GM23248 (cell line): ENCODE results near the gene CNOT9. TPM values are rescaled to one million over a fixed set of nuclear protein-coding genes. Genes with fewer than 3 reads are reported as not detected.
"Not testable (repeated sequence)": the region's sequence is repeated elsewhere in the genome, so short reads cannot be mapped to it uniquely, and the experiment has no call there.

Experiments
- DNase-seq: peaks from one replicate; pipeline ENCODE4 v3.0.0-alpha.2; 2015
- H2AFZ ChIP-seq: fragments of 200-600 bp; sonication (generic); 2 replicates; pipeline ENCODE4 v1.6.1; 2016; ENCODE audit warnings: antibody characterized with exemption
- H3F3A ChIP-seq: fragments of 200-600 bp; sonication (generic); 2 replicates; pipeline ENCODE4 v1.6.1; 2016; ENCODE audit warnings: mild to moderate bottlenecking, antibody characterized with exemption, mixed run types; ENCODE audit not compliant: insufficient read depth
- H3K27ac ChIP-seq: fragments of 200-600 bp; sonication (generic); 2 replicates; pipeline ENCODE4 v1.5.1; 2016; ENCODE audit warnings: mild to moderate bottlenecking
- H3K27me3 ChIP-seq: fragments of 200-600 bp; sonication (generic); replicated peaks from 2 replicates; pipeline ENCODE4 v1.6.1; 2016; ENCODE audit warnings: mild to moderate bottlenecking; ENCODE audit not compliant: insufficient read depth
- H3K36me3 ChIP-seq: fragments of 200-600 bp; sonication (generic); 2 replicates; pipeline ENCODE4 v1.6.1; 2016; ENCODE audit warnings: low read depth, mild to moderate bottlenecking
- H3K4me1 ChIP-seq: fragments of 200-600 bp; sonication (generic); 2 replicates; pipeline ENCODE4 v1.6.1; 2016; ENCODE audit warnings: mild to moderate bottlenecking; ENCODE audit not compliant: insufficient read depth
- H3K4me2 ChIP-seq: fragments of 200-600 bp; sonication (generic); one replicate; pipeline ENCODE4 v1.6.1; 2016; ENCODE audit warnings: mild to moderate bottlenecking; ENCODE audit not compliant: unreplicated experiment
- H3K4me3 ChIP-seq: fragments of 200-600 bp; sonication (generic); 2 replicates; pipeline ENCODE4 v1.5.1; 2016; ENCODE audit warnings: mild to moderate bottlenecking
- H3K79me2 ChIP-seq: fragments of 200-600 bp; sonication (generic); 2 replicates; pipeline ENCODE4 v1.6.1; 2016; ENCODE audit warnings: mild to moderate bottlenecking; ENCODE audit not compliant: insufficient read depth
- H3K9ac ChIP-seq: fragments of 200-600 bp; sonication (generic); 2 replicates; pipeline ENCODE4 v1.6.1; 2016; ENCODE audit warnings: mild to moderate bottlenecking
- H3K9me2 ChIP-seq: fragments of 200-600 bp; sonication (generic); 2 replicates; pipeline ENCODE4 v1.6.1; 2016; ENCODE audit warnings: mixed run types, mild to moderate bottlenecking, moderate library complexity; ENCODE audit not compliant: insufficient read depth
- H3K9me3 ChIP-seq: fragments of 200-600 bp; sonication (generic); one replicate; pipeline ENCODE4 v1.6.1; 2017; ENCODE audit warnings: low read depth
- H4K20me1 ChIP-seq: fragments of 200-600 bp; sonication (generic); 2 replicates; pipeline ENCODE4 v1.6.0; 2016; ENCODE audit not compliant: insufficient read depth
- EZH2 ChIP-seq: fragments of 200-600 bp; sonication (generic); IDR thresholded peaks from 2 replicates; pipeline ENCODE4 v1.6.1; 2018; ENCODE audit warnings: antibody characterized with exemption, mild to moderate bottlenecking; ENCODE audit not compliant: insufficient read depth, poor library complexity, severe bottlenecking
- EZH2phosphoT487 ChIP-seq: fragments of 200-600 bp; sonication (generic); IDR thresholded peaks from 2 replicates; pipeline ENCODE4 v1.6.1; 2018; ENCODE audit warnings: antibody characterized with exemption, moderate library complexity, mild to moderate bottlenecking, low read depth; ENCODE audit not compliant: insufficient read depth
- WGBS, 2 experiments: methylation state at CpG; one replicate each; pipeline ENCODE4 v1.1.6; 2015 to 2017; ENCODE audit warnings: low lambda C conversion rate in 2 of 2, low coverage in 1 of 2; ENCODE audit errors: missing lambda C conversion rate in 2 of 2; 5-methylcytosine and 5-hydroxymethylcytosine counted together
- in situ Hi-C: fragments of 300-500 bp; cut with MboI; formaldehyde crosslinking; loops from 2 replicates; pipeline ENCODE4 v1.15.0; 2020
- polyA plus RNA-seq: library from polyadenylated mRNA; unstranded; fragments of >200 nt; fragmentation: Nextera tagmentation; extraction: Ambion mirVana; gene quantifications from 2 replicates; pipeline ENCODE4 v1.2.1, GENCODE V29; 2016
- total RNA-seq: library from RNA; depleted of rRNA; stranded (reverse); fragments of >200 nt; shearing (Covaris generic); gene quantifications from 2 replicates; pipeline ENCODE4 v1.2.3, GENCODE V29; 2014

Gene CNOT9
- total and polyA plus RNA-seq, 2 experiments from 2014 or later = 34.8 to 65.8 TPM

DNA sequence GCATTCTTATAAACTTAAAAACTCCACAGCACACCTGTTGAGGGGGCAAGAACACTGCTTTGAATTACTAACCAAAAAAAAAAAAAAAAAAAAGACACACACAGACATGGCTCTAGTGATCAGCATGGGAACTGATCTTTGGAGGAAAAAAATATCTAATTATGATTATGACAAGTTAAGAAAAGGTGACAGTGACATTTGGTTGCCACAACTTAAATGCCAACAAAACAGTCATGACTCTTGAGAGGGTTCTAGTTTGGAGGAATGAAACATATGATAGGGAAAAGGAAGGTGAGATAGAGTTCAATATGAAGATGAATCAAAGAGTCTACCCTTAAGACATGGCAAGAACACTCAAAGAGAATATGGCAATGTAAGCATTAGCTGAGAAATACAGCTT lies 21.1 kb upstream of the CNOT9 start:
- no peaks in the 10 kb centered on the region for H3K4me1 ChIP-seq
- H3K9me3 ChIP-seq = no peaks in the 10 kb centered on the region
- DNase-seq = no peak
- no peaks in the 10 kb centered on the region for H4K20me1 ChIP-seq
- no peak overlapping the region for H3K27ac ChIP-seq
- H3K4me3 ChIP-seq = no peak overlapping the region
- H3K27me3 ChIP-seq = no peaks in the 10 kb centered on the region
- H3K79me2 ChIP-seq = no peaks in the 10 kb centered on the region
- peaks cover 32% of the 10 kb centered on the region for H3K36me3 ChIP-seq
- in situ Hi-C loops = no loop called here
- no peaks in the 10 kb centered on the region for H3K9me2 ChIP-seq
- no peak overlapping the region for H3K9ac ChIP-seq
- H2AFZ ChIP-seq = no peak overlapping the region
- no peak overlapping the region for H3K4me2 ChIP-seq
- TF ChIP-seq EZH2 (no peak), EZH2phosphoT487 (no peak)
- H3F3A ChIP-seq = no peaks in the 10 kb centered on the region

GRCh38 chr2:218547978-218548377 lies 20.7 kb upstream of the CNOT9 start:
- H3K4me3 ChIP-seq = no peak overlapping the region
- H4K20me1 ChIP-seq = no peaks in the 10 kb centered on the region
- TF ChIP-seq EZH2 = no peak
- TF ChIP-seq EZH2phosphoT487 = no peak
- in situ Hi-C loops = no loop called here
- H3F3A ChIP-seq = no peaks in the 10 kb centered on the region
- H3K9me2 ChIP-seq = no peaks in the 10 kb centered on the region
- H2AFZ ChIP-seq = no peak overlapping the region
- no peaks in the 10 kb centered on the region for H3K27me3 ChIP-seq
- no peak overlapping the region for H3K27ac ChIP-seq
- no peaks in the 10 kb centered on the region for H3K9me3 ChIP-seq
- no peaks in the 10 kb centered on the region for H3K79me2 ChIP-seq
- no peak for DNase-seq
- no peak overlapping the region for H3K9ac ChIP-seq
- H3K4me1 ChIP-seq = no peaks in the 10 kb centered on the region
- peaks cover 32% of the 10 kb centered on the region for H3K36me3 ChIP-seq
- H3K4me2 ChIP-seq = no peak overlapping the region

GRCh38 chr2:218554225-218554624 lies 14.4 kb upstream of the CNOT9 start:
- DNase-seq, H3K4me3 ChIP-seq, H4K20me1 ChIP-seq, H3K27ac ChIP-seq, H3K9me2 ChIP-seq, H3K9ac ChIP-seq, H3K79me2 ChIP-seq, H3K27me3 ChIP-seq, H3K4me1 ChIP-seq, in situ Hi-C loops, H2AFZ ChIP-seq, H3K9me3 ChIP-seq, H3K4me2 ChIP-seq: not testable (repeated sequence)
- 96 to 97% methylated on average over 3 of the region's 3 CpGs for WGBS, 2 experiments
- H3F3A ChIP-seq = peaks cover 14% of the 10 kb centered on the region
- peaks cover 39% of the 10 kb centered on the region for H3K36me3 ChIP-seq

GRCh38 chr2:218555527-218555926 lies 13.1 kb upstream of the CNOT9 start:
- 92 to 95% methylated on average over 4 of the region's 4 CpGs for WGBS, 2 experiments
- DNase-seq = no peak
- H3K27ac ChIP-seq = no peak overlapping the region
- H3K9ac ChIP-seq = no peak overlapping the region
- H4K20me1 ChIP-seq = no peaks in the 10 kb centered on the region
- peaks cover 18% of the 10 kb centered on the region for H3F3A ChIP-seq
- H2AFZ ChIP-seq = no peak overlapping the region
- no peaks in the 10 kb centered on the region for H3K9me3 ChIP-seq
- 0 out of 2 replicates have a peak, but pooled peaks cover 6% of the 10 kb centered on the region for H3K79me2 ChIP-seq
- no peak for TF ChIP-seq EZH2
- TF ChIP-seq EZH2phosphoT487 = no peak
- no peak overlapping the region for H3K4me3 ChIP-seq
- no peak overlapping the region for H3K4me2 ChIP-seq
- no peaks in the 10 kb centered on the region for H3K27me3 ChIP-seq
- peaks cover 48% of the 10 kb centered on the region for H3K36me3 ChIP-seq
- H3K9me2 ChIP-seq = no peaks in the 10 kb centered on the region
- in situ Hi-C loops = no loop called here
- H3K4me1 ChIP-seq = peaks cover 7% of the 10 kb centered on the region

DNA sequence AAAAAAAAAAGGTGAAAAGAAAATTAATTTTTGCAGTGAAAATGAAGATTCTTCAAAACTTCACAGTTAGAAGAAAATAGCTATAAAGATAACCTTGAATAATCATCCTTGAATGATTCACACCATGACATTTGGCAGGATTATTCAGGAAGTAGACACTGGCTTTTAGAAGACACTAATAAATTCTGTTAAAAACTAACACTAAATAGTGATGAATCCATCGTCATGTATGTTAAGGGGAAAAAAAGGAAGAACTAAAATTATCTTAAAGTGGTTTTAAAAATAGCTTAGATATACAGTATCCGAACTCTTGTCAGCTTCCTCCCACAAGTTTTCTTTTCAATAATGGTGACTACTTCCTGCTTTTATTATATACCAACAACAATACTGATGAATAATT lies 10.7 kb upstream of the CNOT9 start:
- Histone ChIP-seq H3K36me3 (peaks cover 35% of the 10 kb centered on the region), H3K9me2 (no peaks in the 10 kb centered on the region), H3K4me2 (no peak overlapping the region), H3K4me1 (peaks cover 7% of the 10 kb centered on the region), H3K27ac (peak overlapping the region; percentile 16; the same call in 1 of the 2 replicates), H3K9ac (no peak overlapping the region), H3K4me3 (no peak overlapping the region), H3K9me3 (no peaks in the 10 kb centered on the region), H3F3A (peaks cover 18% of the 10 kb centered on the region), H3K79me2 (peaks cover 19% of the 10 kb centered on the region), H4K20me1 (no peaks in the 10 kb centered on the region), H2AFZ (no peak overlapping the region), H3K27me3 (no peaks in the 10 kb centered on the region)
- WGBS, 2 experiments = 55 to 70% methylated on average over 2 of the region's 2 CpGs
- TF ChIP-seq EZH2 = no peak
- TF ChIP-seq EZH2phosphoT487 = no peak
- in situ Hi-C loops = no loop called here
- peak; percentile 31 for DNase-seq
